Endodermal cell (in vitro differentiated cells): Measurements from ENCODE around the gene EIF5A. TPM values are rescaled to one million over a fixed set of nuclear protein-coding genes. Genes with fewer than 3 reads are reported as not detected.

Source experiments
- DNase-seq: peaks from one replicate; pipeline ENCODE4 v3.0.0-alpha.2; 2017
- H3K27ac ChIP-seq: 2 replicates; pipeline ENCODE4 v1.5.1; 2013; ENCODE audit warnings: mild to moderate bottlenecking, low read depth, low read length, moderate library complexity
- H3K27me3 ChIP-seq: 2 replicates; pipeline ENCODE4 v1.6.1; 2013; ENCODE audit warnings: mild to moderate bottlenecking, low read length, moderate library complexity; ENCODE audit not compliant: insufficient read depth, control insufficient read depth, poor library complexity, severe bottlenecking
- H3K36me3 ChIP-seq: 2 replicates; pipeline ENCODE4 v1.7.0; 2013; ENCODE audit warnings: mild to moderate bottlenecking, low read length, moderate library complexity; ENCODE audit not compliant: control insufficient read depth, insufficient read depth
- H3K4me1 ChIP-seq: one replicate; pipeline ENCODE4 v1.7.0; 2013; ENCODE audit warnings: low read length; ENCODE audit not compliant: control insufficient read depth, insufficient read depth
- H3K4me3 ChIP-seq: 2 replicates; pipeline ENCODE4 v1.5.1; 2013; ENCODE audit warnings: mild to moderate bottlenecking, low read length, moderate library complexity
- H3K9ac ChIP-seq: 2 replicates; pipeline ENCODE4 v1.6.1; 2013; ENCODE audit warnings: mild to moderate bottlenecking, low read length, moderate library complexity; ENCODE audit not compliant: poor library complexity, severe bottlenecking; ENCODE audit errors: extremely low read depth
- H3K9me3 ChIP-seq: 2 replicates; pipeline ENCODE4 v1.6.1; 2013; ENCODE audit warnings: mild to moderate bottlenecking, low read length, moderate library complexity; ENCODE audit not compliant: control insufficient read depth
- H3K27ac Mint-ChIP-seq: 2 replicates; pipeline ENCODE4 v1.8.0; 2020; ENCODE audit warnings: mixed read lengths
- H3K27me3 Mint-ChIP-seq: 2 replicates; pipeline ENCODE4 v1.8.0; 2021; ENCODE audit warnings: mild to moderate bottlenecking, mixed read lengths; ENCODE audit not compliant: insufficient read depth
- H3K36me3 Mint-ChIP-seq: 2 replicates; pipeline ENCODE4 v1.8.0; 2020; ENCODE audit warnings: low read depth, mixed read lengths
- H3K4me1 Mint-ChIP-seq: 2 replicates; pipeline ENCODE4 v1.8.0; 2020; ENCODE audit warnings: mixed read lengths
- H3K4me3 Mint-ChIP-seq: 2 replicates; pipeline ENCODE4 v1.8.0; 2020; ENCODE audit warnings: mild to moderate bottlenecking, moderate library complexity, mixed read lengths
- H3K9me3 Mint-ChIP-seq: 2 replicates; pipeline ENCODE4 v1.8.0; 2020; ENCODE audit warnings: mild to moderate bottlenecking, mixed read lengths
- CTCF ChIP-seq: fragments of 200-600 bp; sonication (generic); conservative IDR thresholded peaks from 2 replicates; pipeline ENCODE4 v1.5.0; 2021; ENCODE audit warnings: antibody characterized with exemption, mild to moderate bottlenecking
- WGBS, 2 experiments: methylation state at CpG; one replicate each; pipeline versions ENCODE4 v1.1.5 to v1.1.7; 2013; ENCODE audit warnings: missing lambda C conversion rate in 2 of 2, mixed read lengths in 1 of 2; ENCODE audit not compliant: insufficient coverage in 1 of 2, insufficient read length in 1 of 2; 5-methylcytosine and 5-hydroxymethylcytosine counted together
- total RNA-seq, 2 donors: library from RNA; stranded (reverse); fragmentation: NEBNext Ultra II Directional in 1 of 2; extraction: Animal tissue kit (Norgen Biotek cat#: 25700) in 1 of 2; gene quantifications; 2 replicates in 1 of 2; 3 replicates in 1 of 2; pipeline ENCODE4 v1.2.1, GENCODE V29; 2021

EIF5A gene
- total RNA-seq, 2 donors from 2014 or later: 488 to 556 TPM

- H3K9me3 Mint-ChIP-seq: no peaks in the 10 kb centered on the region
- Histone ChIP-seq H3K4me1 (peaks cover 5% of the 10 kb centered on the region), H3K27me3 (no peaks in the 10 kb centered on the region), H3K27ac (peak overlapping the region; percentile 90), H3K4me3 (peak overlapping the region; percentile 82), H3K9ac (peak overlapping the region; percentile 91), H3K36me3 (no peaks in the 10 kb centered on the region), H3K9me3 (no peaks in the 10 kb centered on the region)
- peak; percentile 78 for TF ChIP-seq CTCF
- H3K27me3 Mint-ChIP-seq: peaks cover 24% of the 10 kb centered on the region
- peaks cover 15% of the 10 kb centered on the region for H3K4me1 Mint-ChIP-seq
- H3K27ac Mint-ChIP-seq: peak overlapping the region; percentile 75
- 54 to 59% methylated on average over 3 to 10 of the region's 10 CpGs for WGBS, 2 experiments
- DNase-seq: no peak
- H3K36me3 Mint-ChIP-seq: no peaks in the 10 kb centered on the region
- H3K4me3 Mint-ChIP-seq: peak overlapping the region; percentile 73
Observed at GRCh38 chr17:7352503-7352889, 45.1 kb downstream of the EIF5A start.

GRCh38 chr17:7352910-7353635, 45.6 kb downstream of the EIF5A start:
- no peak for DNase-seq
- H3K36me3 ChIP-seq: no peaks in the 10 kb centered on the region
- H3K36me3 Mint-ChIP-seq: no peaks in the 10 kb centered on the region
- WGBS, 2 experiments: 93 to 94% methylated on average over 20 to 37 of the region's 37 CpGs
- H3K9me3 ChIP-seq: no peaks in the 10 kb centered on the region
- no peak overlapping the region for H3K27ac Mint-ChIP-seq
- H3K27ac ChIP-seq: no peak overlapping the region
- H3K4me1 ChIP-seq: peaks cover 5% of the 10 kb centered on the region
- peak overlapping the region; percentile 73 for H3K4me3 Mint-ChIP-seq
- no peak for TF ChIP-seq CTCF
- H3K27me3 ChIP-seq: no peaks in the 10 kb centered on the region
- peaks cover 15% of the 10 kb centered on the region for H3K4me1 Mint-ChIP-seq
- H3K9ac ChIP-seq: no peak overlapping the region
- H3K4me3 ChIP-seq: peak overlapping the region; percentile 82
- H3K27me3 Mint-ChIP-seq: peaks cover 24% of the 10 kb centered on the region
- H3K9me3 Mint-ChIP-seq: no peaks in the 10 kb centered on the region

- Mint-ChIP-seq H3K9me3 (no peaks in the 10 kb centered on the region), H3K27me3 (peaks cover 24% of the 10 kb centered on the region), H3K27ac (no peak overlapping the region), H3K36me3 (no peaks in the 10 kb centered on the region), H3K4me1 (peaks cover 11% of the 10 kb centered on the region), H3K4me3 (no peak overlapping the region)
- Histone ChIP-seq H3K4me3 (no peak overlapping the region), H3K4me1 (peaks cover 5% of the 10 kb centered on the region), H3K9ac (no peak overlapping the region), H3K27ac (peak overlapping the region; percentile 21), H3K9me3 (no peaks in the 10 kb centered on the region), H3K36me3 (no peaks in the 10 kb centered on the region), H3K27me3 (no peaks in the 10 kb centered on the region)
- 47 to 90% methylated on average over 2 to 9 of the region's 9 CpGs for WGBS, 2 experiments
- no peak for TF ChIP-seq CTCF
- no peak for DNase-seq
Observed at GRCh38 chr17:7354262-7354843, 46.9 kb downstream of the EIF5A start.
